Left lobe of liver (tissue), 2 donors: Measurements from ENCODE around the gene TP53I3. TPM values are rescaled to one million over a fixed set of nuclear protein-coding genes. Genes with fewer than 3 reads are reported as not detected.
A peak's percentile ranks its signal among the peaks of the same experiment; 100 is the strongest.
"Not testable (repeated sequence)": the region's sequence is repeated elsewhere in the genome, so short reads cannot be mapped to it uniquely, and the experiment has no call there.

Source experiments
- ATAC-seq: fragments of 200-7000 bp; cut with Tn5 transposase; one replicate; pipeline ENCODE4 v1.9.1; 2020; ENCODE audit warnings: mild to moderate bottlenecking, moderate library complexity
- DNase-seq: peaks from one replicate; pipeline ENCODE4 v3.0.0-alpha.2; 2020; ENCODE audit warnings: low spot score
- total RNA-seq: library from RNA; stranded (reverse); gene quantifications from one replicate; pipeline ENCODE4 v1.2.1, GENCODE V29; 2021
- donor health status: DM: no; HTN: no; CAD: no; lungs with moderate emphysema.
- donor health status: DM: no; HTN: yes; CAD: no.

TP53I3 gene
- total RNA-seq, 1 donor from 2014 or later = 8.0 TPM

DNA sequence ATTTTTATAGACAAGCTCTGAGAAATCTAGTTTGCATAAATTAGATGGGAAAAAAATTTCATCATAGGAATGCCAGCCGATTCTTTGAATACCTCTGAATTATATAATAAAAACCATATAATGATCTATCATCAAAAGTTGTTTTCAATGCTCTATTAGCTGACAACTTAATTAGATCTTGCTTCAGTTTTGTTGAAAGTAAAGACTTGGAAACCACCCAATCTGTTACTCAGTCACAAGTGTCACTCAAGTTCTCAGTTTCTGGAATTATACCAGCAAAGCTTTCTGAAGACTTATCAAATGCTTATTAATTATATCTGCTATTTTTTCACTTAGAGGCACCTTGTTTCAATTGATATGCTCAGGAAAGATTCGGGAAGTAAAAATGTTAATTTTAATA, 17.4 kb upstream of the TP53I3 start:
- no peak for ATAC-seq

GRCh38 chr2:24100732-24101131, 16.1 kb upstream of the TP53I3 start:
- DNase-seq = not testable (repeated sequence)

More for the DNA sequence above, 17.4 kb upstream of the TP53I3 start:
- DNase-seq = no peak

GRCh38 chr2:24095171-24095677, 10.6 kb upstream of the TP53I3 start:
- ATAC-seq, DNase-seq: not testable (repeated sequence)

More at GRCh38 chr2:24100732-24101131, 16.1 kb upstream of the TP53I3 start:
- not testable (repeated sequence) for ATAC-seq

DNA sequence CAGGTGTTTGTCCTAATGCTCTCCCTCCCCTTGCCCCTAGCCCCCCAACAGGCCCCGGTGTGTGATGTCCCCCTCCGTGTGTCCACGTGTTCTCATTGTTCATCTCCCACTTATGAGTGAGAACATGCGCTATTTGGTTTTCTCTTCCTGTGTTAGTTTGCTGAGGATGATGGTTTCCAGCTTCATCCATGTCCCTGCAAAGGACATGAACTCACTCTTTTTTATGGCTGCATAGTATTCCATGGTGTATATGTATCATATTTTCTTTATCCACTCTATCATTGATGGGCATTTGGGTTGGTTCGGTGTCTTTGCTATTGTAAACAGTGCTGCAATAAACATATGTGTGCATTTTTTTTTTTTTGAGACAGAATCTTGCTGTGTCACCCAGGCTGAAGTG, 8.6 kb upstream of the TP53I3 start:
- ATAC-seq, DNase-seq: not testable (repeated sequence)

- ATAC-seq = no peak
- no peak for DNase-seq
Measured at GRCh38 chr2:24088821-24089359, 4.3 kb upstream of the TP53I3 start.

DNA sequence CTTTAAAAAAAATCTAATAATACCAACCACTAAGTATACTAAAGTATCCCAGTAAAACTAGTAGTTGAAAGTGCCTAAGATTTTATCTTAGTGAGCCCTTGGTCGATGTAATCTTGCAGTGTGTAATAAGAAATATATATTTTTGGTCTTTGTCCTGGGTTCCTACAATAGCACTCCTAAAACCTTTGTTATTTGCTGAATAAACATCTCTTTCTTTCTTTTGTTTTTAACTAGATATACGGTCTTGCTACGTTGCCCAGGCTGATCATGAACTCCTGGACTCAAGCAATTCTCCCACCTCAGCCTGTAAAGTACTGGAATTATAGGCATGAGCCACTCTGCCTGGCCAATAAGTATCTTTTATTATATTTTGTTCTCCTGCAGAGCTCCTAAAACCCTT, 2.4 kb upstream of the TP53I3 start:
- ATAC-seq (no peak), DNase-seq (no peak)

GRCh38 chr2:24086241-24086640, 1.6 kb upstream of the TP53I3 start:
- DNase-seq (no peak), ATAC-seq (no peak)

DNA sequence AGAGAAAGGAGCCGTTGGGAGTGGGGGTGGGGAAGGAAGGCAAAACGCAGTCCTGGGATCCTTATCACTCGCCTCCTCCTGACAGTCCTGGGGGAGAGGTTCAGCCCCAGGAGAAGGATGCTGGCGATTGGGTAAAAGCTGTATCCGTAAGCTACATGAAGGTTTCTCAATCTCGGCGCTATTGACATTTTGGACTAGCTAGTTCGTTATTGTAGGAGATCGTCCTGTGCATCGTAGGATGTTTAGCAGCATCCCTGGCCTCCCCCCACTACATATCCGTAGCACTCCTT, 511 bp upstream of the TP53I3 start:
- ATAC-seq (no peak), DNase-seq (no peak)

DNA sequence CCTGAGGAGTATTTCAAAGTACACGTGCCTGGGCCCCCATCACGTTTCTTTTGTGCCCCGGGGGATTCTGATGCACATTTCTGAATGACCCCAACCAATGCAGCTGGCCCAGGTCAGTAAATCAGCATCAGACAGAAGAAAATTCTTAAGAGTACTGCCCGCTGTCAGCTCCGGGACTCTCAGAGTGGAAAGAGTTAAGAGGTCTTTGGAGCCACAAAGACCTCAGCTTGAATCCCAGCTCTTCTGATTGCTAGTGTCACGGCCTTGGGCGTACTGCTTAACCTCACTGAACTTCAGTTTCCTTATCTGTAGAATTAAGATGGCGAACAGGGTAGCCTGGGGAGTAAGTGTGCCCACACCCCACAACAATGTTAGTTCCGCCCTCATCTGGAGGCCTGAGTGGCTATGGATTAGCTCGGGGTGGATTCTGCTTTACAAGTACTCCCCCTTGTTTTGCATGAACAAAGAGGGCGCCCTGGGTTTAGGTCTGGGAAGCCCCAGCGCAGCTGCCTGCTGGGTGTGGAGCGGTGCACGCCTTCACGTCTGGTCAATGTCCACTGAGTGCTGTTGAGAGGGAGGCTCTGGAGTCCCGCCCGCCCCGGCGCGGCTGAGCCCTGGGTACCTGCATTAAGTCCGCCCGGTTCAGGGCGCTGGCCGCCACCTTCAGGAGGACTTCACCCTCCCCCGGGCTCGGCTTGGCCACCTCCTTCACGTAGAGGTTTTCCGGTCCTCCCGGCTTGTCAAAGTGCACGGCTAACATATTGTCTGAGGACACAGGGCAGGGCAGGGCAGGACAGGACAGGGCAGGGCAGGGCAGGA, 858 bp downstream of the TP53I3 start:
- DNase-seq (no peak), ATAC-seq (peak; percentile 82)

DNA sequence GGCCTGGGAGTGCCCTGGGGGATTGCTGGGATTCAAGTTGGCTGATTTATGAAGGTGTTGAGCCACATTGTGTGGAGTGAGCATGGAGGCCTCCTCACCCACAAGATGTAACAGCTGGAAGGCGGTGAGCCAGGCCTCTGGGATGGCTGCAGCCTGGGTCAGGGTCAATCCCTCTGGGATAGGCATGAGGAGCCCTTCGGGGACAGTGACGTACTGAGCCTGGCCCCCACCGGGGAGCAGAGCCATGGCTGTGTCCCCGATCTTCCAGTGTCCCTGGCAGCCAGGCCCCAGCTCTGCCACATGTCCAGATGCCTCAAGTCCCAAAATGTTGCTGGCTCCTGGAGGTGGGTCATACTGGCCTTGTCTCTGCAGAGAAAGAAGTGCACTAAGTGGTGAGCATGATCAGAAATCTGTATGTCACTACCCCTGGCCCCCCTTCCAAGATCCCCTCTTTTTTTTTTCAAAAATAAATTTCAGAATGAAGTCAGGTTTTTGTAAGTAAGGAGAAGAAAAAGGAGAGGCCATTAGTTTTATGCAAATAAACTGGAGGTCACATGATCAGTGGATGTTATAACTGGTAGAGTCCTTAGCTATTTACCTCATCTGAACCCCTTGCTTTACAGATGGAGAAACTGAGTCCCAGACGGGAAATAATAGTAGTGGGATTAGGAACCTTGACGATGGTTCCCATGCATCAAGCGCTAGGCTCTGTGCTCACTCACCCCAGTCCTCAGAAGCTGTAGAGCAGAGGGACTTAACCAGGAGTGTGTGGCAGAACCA, 1.7 kb downstream of the TP53I3 start:
- DNase-seq = no peak
- ATAC-seq = no peak

GRCh38 chr2:24080701-24081100, 3.9 kb downstream of the TP53I3 start:
- DNase-seq = no peak
- no peak for ATAC-seq

- ATAC-seq (no peak), DNase-seq (no peak)
Measured at GRCh38 chr2:24077879-24078278, 6.8 kb downstream of the TP53I3 start.

DNA sequence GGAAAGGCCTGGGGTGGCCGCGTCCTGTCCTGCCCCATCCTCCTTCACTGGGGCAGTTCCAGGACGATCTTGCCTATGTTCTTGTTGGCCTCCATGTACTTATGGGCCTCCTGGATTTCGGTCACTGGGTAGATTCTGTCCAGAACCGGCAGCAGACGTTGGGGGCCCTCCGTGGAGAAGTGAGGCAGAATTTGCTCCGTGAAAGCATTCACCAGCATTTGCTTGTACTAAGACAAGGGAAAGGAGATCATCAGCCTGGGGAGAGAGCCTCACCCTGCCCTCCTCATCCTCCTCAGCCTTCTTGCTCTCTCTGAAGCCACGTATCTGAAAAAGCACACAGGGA, 7.1 kb downstream of the TP53I3 start:
- no peak for DNase-seq
- ATAC-seq = no peak

DNA sequence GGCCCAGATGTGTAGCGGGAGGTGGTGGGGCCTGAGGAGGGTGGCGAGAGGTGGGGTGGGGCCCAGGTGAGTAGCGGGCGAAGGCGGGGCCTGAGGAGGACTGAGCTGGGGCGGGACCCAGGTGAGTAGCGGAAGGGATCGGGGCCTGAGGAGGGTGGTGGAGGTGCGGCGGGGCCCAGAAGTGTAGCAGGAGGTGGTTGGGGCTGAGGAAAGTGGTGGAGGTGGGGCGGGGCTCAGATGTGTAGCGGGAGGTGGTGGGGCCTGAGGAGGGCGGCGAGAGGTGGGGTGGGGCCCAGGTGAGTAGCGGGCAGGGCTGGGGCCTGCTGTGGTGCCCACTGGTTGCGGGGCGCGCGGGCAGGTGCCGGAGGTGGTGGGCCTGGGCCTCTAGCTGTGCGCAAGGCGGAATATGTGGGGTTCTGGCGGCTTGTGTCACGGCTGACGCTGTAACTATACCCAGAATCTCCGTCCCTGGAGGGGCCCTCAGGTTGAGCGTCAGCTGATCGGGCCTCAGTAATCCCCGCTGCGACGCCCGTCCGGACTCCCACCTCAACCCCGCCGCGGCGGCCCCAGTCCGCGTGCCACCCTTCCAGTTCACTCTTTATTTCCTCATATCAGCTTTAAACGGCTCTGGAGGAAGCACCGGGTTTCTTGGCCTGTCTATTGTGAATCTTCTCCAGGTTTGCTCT, 7.6 kb downstream of the TP53I3 start:
- DNase-seq (no peak), ATAC-seq (no peak)

GRCh38 chr2:24075915-24076848, 8.5 kb downstream of the TP53I3 start, which contains the start of gene SF3B6:
SF3B6 (minus strand) TSS chr2:24076326; CDS start chr2:24076229, 97 bp downstream.
- peak; percentile 99 for DNase-seq
- peak; percentile 94 for ATAC-seq

DNA sequence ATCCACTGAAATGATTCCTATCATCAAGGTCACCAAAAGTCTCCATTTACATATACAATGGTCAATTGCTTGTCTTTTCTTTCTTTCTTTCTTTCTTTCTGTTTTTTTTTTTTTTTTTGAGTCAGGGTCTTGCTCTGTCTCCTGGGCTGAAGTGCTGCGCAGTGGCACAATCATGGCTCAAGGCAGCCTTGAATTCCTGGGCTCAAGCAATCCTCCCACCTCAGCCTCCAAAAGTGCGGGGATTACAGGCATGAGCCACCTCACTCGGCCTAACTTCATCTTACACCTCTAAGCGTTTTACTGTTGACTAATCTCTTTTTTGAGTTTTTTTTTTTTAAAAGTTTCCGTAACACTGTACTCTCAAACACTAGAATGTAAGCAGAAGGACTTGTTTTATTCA, 9.4 kb downstream of the TP53I3 start:
- ATAC-seq (no peak), DNase-seq (no peak)

DNA sequence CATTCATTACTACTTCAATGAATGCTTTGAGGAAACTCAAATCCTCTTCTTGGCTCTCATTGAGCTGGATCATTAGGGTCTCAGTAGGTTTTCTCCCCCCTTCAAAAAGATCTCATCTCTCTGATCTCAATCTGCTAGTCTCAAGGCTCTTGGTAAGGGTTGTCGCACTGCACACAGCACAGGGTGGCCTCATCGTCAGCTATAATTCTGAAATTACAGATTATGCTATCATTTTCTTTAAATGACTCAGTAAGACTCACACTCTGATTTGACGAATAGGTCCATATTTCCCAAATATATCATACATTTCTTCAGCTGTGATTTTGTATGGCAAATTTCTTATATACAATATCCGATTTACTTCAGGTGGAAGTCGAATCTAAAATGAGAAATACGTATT, 10.8 kb downstream of the TP53I3 start:
- DNase-seq = no peak
- no peak for ATAC-seq

GRCh38 chr2:24072259-24072658, 12.4 kb downstream of the TP53I3 start:
- ATAC-seq (no peak), DNase-seq (no peak)

- DNase-seq = no peak
- ATAC-seq = no peak
Measured at GRCh38 chr2:24065341-24065740, 19.3 kb downstream of the TP53I3 start.
